ENCODE measurements around the gene RAB17. TPM values are rescaled to one million over a fixed set of nuclear protein-coding genes. Genes with fewer than 3 reads are reported as not detected.

RAB17 gene
- total and polyA plus RNA-seq, 2 of the 8 experiments (the other 6 are each of a cell fraction or from before 2014, with no cell fraction given), result 42.6 to 83.4 TPM

- TF ChIP-seq CTCF (IDR thresholded peaks at IDR 0.05; ENCODE audit: control extremely low read depth in 1 of 3, insufficient read depth in 1 of 3, low read depth in 1 of 3, low read length in 3 of 3), result peak in 2 of 3 experiments; percentile 30 to 51; a peak in 2 of 4 replicates
- TF ChIP-seq CREB1 (IDR thresholded peaks at IDR 0.05), result no peak
- no peak for TF ChIP-seq CHD2 (IDR thresholded peaks at IDR 0.05; ENCODE audit: low read length)
- no peak for TF ChIP-seq PHF8 (conservative IDR thresholded peaks at IDR 0.05; ENCODE audit: low read depth, low read length)
- no peak for TF ChIP-seq SP1 (IDR thresholded peaks at IDR 0.05; ENCODE audit: low read depth, low read length)
- TF ChIP-seq EZH2 (IDR thresholded peaks at IDR 0.05; ENCODE audit: low read depth, low read length, severe bottlenecking), result no peak
These were observed 8.5 kb downstream of the RAB17 start (continued) for GRCh38 chr2:237581751-237582746.

Measured in H1 (cell line).